Measurements from ENCODE around the gene C3.

Gene C3

DNA sequence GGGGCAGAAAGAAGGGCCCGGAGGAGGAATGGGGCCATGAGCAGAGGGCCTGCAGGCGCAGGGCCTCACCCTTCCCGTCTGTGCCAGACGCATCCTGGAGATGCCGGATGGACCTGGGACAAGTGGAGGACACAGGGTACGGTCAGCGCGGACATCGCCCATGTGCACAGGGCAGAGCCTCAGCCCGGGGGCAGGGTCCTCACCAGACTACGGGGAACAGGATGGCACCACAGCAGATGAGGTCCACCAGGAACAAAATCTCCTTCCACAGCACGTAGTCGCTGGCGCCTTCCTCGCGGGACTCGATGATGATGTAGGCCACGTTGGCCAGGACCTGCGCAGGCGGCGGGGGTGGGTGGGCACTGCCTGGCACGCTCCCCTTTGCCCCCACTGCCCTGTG is 11.4 kb upstream of the C3 start:
- Histone ChIP-seq H3K9me3 (ENCODE audit: low read length) (no peaks in the 10 kb centered on the region), H3K4me1 (ENCODE audit: insufficient read depth, low read length) (peaks cover 5% of the 10 kb centered on the region), H3K36me3 (ENCODE audit: insufficient read depth, low read length) (no peaks in the 10 kb centered on the region), H3K4me3 (ENCODE audit: low read length) (no peak overlapping the region), H3K27me3 (ENCODE audit: insufficient read depth, low read length) (no peaks in the 10 kb centered on the region), H2AFZ (ENCODE audit: low read depth, low read length) (no peak overlapping the region)

DNA sequence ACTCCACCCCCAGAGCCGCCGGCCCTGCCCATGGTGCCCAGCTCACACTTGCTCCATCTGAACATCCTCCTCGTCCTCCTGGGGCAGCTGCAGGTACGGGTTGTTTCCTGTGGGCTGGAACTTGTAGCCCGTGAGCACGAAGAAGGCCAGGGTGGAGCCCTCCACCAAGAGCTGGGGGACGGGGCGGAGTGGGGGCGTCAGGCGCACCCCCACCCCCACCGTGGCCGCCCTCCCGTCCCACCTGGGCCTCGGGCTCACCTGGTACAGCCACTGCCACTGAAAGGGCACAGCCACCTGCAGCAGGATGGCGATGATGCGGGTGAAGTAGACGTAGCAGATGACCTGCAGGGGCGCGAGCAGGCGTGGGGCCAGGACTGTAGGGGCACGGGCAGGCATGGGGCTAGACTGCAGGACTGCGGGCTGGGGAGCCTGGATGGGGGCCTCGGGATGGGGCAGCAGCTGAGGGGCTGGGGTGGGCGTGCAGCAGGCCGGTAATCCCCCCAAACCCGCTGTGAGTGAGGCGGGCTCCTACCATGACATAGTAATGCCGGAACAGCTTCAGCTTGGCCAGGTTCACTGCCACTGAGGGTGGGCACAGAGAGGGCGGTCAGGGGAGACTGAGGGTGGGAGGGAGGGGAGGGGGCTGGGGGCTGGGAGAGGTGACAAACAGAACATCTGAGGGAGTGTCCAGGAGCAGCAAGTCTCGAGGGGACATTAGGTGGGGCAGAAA is 10.7 kb upstream of the C3 start:
- Histone ChIP-seq H3K4me1 (ENCODE audit: insufficient read depth, low read length) (peaks cover 5% of the 10 kb centered on the region), H2AFZ (ENCODE audit: low read depth, low read length) (no peak overlapping the region), H3K4me3 (ENCODE audit: low read length) (no peak overlapping the region), H3K27me3 (ENCODE audit: insufficient read depth, low read length) (no peaks in the 10 kb centered on the region), H3K9me3 (ENCODE audit: low read length) (no peaks in the 10 kb centered on the region), H3K36me3 (ENCODE audit: insufficient read depth, low read length) (no peaks in the 10 kb centered on the region)

DNA sequence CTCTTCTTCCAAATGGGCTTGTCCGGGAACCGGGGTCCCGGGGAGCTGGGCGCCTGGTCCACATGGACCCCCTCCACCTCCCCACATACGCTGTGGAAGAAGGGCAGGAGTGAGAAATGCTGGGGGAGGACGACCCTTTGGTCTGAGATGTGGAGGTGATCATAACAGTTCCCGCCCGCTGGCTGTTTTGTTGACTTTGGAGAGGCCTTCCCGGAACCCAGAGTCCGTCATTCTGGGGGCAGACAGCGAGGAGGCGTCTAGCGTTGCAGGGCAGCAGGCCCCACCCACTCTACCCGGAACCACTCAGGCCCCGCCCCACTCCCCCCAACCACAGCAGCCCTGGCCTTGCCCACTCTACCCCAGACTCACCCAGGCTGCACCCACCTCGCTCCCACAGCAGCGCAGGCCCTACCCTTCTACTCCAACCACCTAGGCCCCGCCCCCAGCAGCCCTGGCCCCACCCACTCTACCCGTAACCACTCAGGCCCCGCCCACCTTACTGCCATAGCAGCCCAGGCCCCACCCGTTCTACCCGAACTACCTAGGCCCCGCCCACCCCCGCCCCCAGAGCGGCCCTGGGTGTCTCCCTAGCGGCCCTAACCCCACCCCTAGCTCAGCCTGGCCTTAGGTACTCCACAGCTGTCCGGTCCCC is 9.8 kb upstream of the C3 start:
- Histone ChIP-seq H3K4me3 (ENCODE audit: low read length) (no peak overlapping the region), H3K27me3 (ENCODE audit: insufficient read depth, low read length) (no peaks in the 10 kb centered on the region), H3K9me3 (ENCODE audit: low read length) (no peaks in the 10 kb centered on the region), H3K4me1 (ENCODE audit: insufficient read depth, low read length) (no peaks in the 10 kb centered on the region), H3K36me3 (ENCODE audit: insufficient read depth, low read length) (no peaks in the 10 kb centered on the region), H2AFZ (ENCODE audit: low read depth, low read length) (no peak overlapping the region)

DNA sequence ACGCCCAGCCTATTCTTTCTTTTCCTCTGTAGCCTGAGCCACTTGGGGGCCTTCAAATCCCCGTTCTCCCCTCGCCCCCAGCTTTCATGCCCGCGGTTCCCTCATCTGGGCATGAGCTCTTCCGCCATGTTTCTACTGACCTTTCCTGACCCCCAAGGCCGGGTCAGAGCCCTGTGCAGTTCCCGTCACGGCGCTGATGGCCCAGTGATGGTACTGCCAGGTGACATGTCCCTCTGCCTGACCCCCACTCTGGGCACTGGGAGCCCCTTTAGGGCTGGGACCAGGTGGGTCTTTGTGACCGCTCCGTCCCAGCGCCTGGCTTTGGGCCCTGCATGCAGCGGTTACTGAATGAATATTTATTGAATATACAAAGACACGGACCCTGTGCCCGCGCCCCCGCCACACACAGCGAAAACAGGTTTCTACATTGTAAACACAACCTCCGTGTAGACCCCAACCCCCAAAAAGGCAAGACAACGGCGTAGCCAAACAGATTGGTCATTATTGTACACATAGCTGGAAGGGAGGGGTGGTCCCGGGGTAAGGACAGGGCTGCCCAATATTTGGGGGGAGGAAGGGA is 9.2 kb upstream of the C3 start:
- Histone ChIP-seq H3K9me3 (ENCODE audit: low read length) (no peaks in the 10 kb centered on the region), H3K4me1 (ENCODE audit: insufficient read depth, low read length) (no peaks in the 10 kb centered on the region), H3K36me3 (ENCODE audit: insufficient read depth, low read length) (no peaks in the 10 kb centered on the region), H3K4me3 (ENCODE audit: low read length) (no peak overlapping the region), H3K27me3 (ENCODE audit: insufficient read depth, low read length) (no peaks in the 10 kb centered on the region), H2AFZ (ENCODE audit: low read depth, low read length) (no peak overlapping the region)

DNA sequence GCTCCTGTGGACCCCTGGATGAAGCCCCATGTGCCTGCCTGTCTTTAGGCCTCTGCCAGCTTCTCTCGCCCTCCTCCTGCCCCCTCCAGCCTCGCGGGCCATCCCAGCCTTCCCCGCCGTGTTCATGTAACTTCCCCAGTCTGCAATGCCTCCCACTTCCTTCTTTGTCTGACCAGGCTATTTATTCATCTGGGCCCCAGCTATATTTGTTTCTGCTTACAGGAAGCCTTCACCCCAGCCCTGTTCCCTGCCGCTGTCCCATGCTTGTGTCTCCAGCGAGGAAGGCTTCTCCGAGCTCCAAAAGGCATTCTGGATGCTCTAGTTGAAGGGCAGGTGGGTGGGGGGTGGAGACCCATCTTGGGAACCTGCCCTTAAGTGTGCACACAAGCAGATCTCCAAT is 7.9 kb upstream of the C3 start:
- H3K36me3 ChIP-seq (ENCODE audit: insufficient read depth, low read length): no peaks in the 10 kb centered on the region
- no peak overlapping the region for H2AFZ ChIP-seq (ENCODE audit: low read depth, low read length)
- no peaks in the 10 kb centered on the region for H3K27me3 ChIP-seq (ENCODE audit: insufficient read depth, low read length)
- no peaks in the 10 kb centered on the region for H3K9me3 ChIP-seq (ENCODE audit: low read length)
- H3K4me1 ChIP-seq (ENCODE audit: insufficient read depth, low read length): no peaks in the 10 kb centered on the region
- no peak overlapping the region for H3K4me3 ChIP-seq (ENCODE audit: low read length)

DNA sequence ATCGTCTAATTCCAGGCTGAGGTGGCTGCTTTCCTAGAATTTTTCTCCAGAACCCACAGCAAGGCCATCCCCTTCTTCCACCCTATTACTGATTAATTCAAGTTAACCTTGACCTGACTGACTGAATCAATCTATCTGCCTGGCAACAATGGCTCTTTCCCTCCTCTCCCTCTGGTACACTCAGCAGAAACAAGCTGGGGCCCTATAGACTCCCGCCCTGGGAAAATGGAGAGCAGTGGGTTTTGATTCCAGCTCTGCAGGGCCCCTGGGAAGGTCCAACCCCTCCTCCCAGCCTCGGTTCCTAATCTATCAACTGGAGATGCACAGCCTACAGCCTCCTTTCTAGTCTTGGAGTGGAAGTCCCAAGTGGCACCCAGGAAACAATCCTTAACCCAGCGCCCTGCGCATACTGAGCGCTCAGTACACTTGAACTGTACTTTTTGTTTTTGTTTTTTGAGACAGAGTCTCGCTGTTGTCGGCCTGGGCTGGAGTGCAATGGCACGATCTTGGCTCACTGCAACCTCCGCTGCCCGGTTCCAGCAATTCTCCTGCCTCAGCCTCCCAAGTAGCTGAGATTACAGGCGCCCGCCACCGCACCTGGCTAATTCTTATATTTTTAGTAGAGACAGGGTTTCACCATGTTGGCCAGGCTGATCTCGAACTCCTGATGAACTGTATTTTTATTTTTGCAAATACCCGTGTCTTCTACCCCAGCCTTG is 5.2 kb upstream of the C3 start:
- H3K4me3 ChIP-seq (ENCODE audit: low read length): no peak overlapping the region
- H3K4me1 ChIP-seq (ENCODE audit: insufficient read depth, low read length): no peaks in the 10 kb centered on the region
- H3K9me3 ChIP-seq (ENCODE audit: low read length): no peaks in the 10 kb centered on the region
- no peak overlapping the region for H2AFZ ChIP-seq (ENCODE audit: low read depth, low read length)
- no peaks in the 10 kb centered on the region for H3K36me3 ChIP-seq (ENCODE audit: insufficient read depth, low read length)
- no peaks in the 10 kb centered on the region for H3K27me3 ChIP-seq (ENCODE audit: insufficient read depth, low read length)

DNA sequence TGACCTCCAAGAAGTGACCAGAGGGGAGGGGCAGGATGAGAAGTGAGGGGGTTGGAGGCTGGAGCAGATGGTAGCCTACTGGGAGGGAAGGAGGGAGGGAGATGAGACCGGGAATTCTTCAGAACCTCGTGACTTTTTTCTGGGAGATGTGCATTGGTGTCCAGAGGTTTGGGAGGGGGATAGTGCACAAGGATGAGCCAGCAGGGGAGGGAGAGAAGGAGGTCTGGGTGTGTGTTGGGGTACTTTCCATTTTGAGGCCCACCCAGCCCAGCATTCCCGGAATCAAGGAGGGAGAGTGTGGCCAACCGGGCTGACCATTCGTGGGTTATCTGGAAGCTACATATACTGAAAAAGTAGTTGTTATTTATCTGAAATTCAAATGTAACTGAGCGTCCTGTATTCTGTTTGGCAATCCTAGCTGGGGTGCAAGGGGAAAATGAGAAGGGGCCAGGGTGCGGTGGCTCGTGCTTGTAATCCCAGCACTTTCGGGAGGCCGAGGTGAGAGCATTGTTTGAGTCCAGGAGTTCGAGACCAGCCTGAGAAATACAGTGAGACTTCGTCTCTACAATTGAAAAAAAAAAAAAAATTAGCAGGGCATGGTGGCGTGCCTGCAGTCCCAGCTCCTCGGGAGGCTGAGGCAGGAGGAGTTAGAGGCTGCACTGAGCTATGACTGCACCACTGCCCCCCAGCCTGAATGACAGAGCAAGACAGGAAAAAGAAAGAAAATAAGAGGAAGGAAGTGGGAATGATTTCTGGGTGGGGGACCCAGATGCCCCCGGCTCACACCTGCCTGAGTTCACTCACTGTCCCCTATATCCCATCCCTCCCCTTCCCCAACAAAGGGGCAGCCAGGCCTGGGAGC is 4.4 kb upstream of the C3 start:
- H3K36me3 ChIP-seq (ENCODE audit: insufficient read depth, low read length): no peaks in the 10 kb centered on the region
- no peaks in the 10 kb centered on the region for H3K27me3 ChIP-seq (ENCODE audit: insufficient read depth, low read length)
- H3K9me3 ChIP-seq (ENCODE audit: low read length): no peaks in the 10 kb centered on the region
- no peaks in the 10 kb centered on the region for H3K4me1 ChIP-seq (ENCODE audit: insufficient read depth, low read length)
- H3K4me3 ChIP-seq (ENCODE audit: low read length): no peak overlapping the region
- H2AFZ ChIP-seq (ENCODE audit: low read depth, low read length): no peak overlapping the region

DNA sequence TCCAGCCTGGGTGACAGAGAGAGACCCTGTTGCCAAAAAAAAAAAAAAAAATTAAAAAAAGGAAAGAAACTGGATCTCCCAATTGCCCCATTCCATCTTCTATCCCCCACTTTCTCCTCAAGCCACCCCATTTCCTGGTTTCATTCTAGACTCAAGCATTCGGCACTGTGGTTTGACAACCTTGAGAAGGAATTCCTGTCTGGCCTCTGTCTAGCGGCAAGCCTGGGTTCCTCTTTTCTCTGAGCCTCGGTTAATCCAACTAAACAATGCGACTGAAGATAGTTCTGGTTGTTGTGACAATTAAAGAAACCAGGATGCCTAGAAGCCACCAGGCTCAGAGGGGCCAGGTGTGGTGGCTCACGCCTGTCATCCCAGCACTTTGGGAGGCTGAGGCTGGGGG is 3.3 kb upstream of the C3 start:
- Histone ChIP-seq H3K4me3 (ENCODE audit: low read length) (no peak overlapping the region), H3K4me1 (ENCODE audit: insufficient read depth, low read length) (no peaks in the 10 kb centered on the region), H2AFZ (ENCODE audit: low read depth, low read length) (no peak overlapping the region), H3K36me3 (ENCODE audit: insufficient read depth, low read length) (no peaks in the 10 kb centered on the region), H3K9me3 (ENCODE audit: low read length) (no peaks in the 10 kb centered on the region), H3K27me3 (ENCODE audit: insufficient read depth, low read length) (no peaks in the 10 kb centered on the region)

DNA sequence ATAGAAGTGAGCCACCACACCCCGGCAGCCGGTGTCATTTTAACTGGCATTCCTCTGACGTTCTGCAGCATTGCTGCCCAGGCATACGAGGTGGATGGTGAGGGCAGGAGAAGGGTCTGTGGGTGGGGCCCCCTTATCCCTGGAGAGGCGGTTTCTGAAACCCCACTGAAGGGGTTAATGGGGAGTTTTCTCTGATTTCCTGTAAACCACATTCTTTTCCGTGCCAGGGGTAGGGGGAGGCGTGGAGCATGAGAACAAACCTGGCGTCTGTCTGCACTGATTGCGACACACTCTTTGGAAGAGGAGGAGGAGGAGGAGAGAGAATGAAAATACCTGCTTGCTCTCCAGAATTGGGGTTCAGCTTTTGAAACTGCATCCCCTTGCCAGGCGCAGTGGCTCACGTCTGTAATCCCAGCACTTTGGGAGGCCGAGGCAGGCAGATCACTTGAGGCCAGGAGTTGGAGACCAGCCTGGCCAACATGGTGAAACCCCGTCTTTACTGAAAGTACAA is 2.7 kb upstream of the C3 start:
- Histone ChIP-seq H3K9me3 (ENCODE audit: low read length) (no peaks in the 10 kb centered on the region), H3K4me3 (ENCODE audit: low read length) (no peak overlapping the region), H2AFZ (ENCODE audit: low read depth, low read length) (no peak overlapping the region), H3K27me3 (ENCODE audit: insufficient read depth, low read length) (no peaks in the 10 kb centered on the region), H3K36me3 (ENCODE audit: insufficient read depth, low read length) (no peaks in the 10 kb centered on the region), H3K4me1 (ENCODE audit: insufficient read depth, low read length) (no peaks in the 10 kb centered on the region)

DNA sequence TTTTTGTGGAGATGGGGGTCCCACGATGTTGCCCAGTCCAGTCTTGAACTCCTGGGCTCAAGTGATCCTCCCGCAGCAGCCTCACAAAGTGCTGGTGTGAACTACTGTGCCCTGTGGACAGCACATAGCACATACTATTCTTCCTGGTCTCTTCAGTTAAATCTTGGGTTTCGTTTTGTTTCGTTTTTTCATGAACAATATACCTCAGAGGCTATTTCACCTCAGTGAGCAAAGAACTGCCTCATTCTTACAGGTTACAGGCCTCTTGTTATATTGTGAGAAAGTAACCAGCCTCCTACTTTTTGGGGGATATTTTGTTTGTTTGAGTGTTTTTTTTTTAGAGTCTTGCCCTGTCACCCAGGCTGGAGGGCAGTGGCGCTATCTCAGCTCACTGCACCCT is 1.3 kb upstream of the C3 start:
- Histone ChIP-seq H3K9me3 (ENCODE audit: low read length) (no peaks in the 10 kb centered on the region), H3K4me1 (ENCODE audit: insufficient read depth, low read length) (no peaks in the 10 kb centered on the region), H3K4me3 (ENCODE audit: low read length) (no peak overlapping the region), H3K27me3 (ENCODE audit: insufficient read depth, low read length) (no peaks in the 10 kb centered on the region), H3K36me3 (ENCODE audit: insufficient read depth, low read length) (no peaks in the 10 kb centered on the region), H2AFZ (ENCODE audit: low read depth, low read length) (no peak overlapping the region)

DNA sequence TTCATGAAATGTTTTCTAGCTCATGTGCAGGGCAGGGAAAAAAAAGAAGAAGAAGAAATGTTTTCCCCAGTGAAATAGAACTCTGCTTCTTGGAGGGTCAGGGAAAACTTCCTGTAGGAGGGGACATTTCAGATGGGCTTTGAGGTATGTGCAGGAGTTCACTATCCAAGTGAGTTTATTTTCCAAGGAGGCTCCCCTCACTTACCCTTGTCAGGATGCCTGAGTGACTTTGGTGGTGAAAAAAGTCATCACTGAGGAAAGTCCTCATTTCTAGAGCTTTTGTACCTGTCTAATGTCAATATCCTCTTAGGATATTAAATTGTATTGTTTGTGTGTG is 656 bp upstream of the C3 start:
- Histone ChIP-seq H3K4me3 (ENCODE audit: low read length) (no peak overlapping the region), H2AFZ (ENCODE audit: low read depth, low read length) (no peak overlapping the region), H3K4me1 (ENCODE audit: insufficient read depth, low read length) (no peaks in the 10 kb centered on the region), H3K9me3 (ENCODE audit: low read length) (no peaks in the 10 kb centered on the region), H3K36me3 (ENCODE audit: insufficient read depth, low read length) (no peaks in the 10 kb centered on the region), H3K27me3 (ENCODE audit: insufficient read depth, low read length) (no peaks in the 10 kb centered on the region)

DNA sequence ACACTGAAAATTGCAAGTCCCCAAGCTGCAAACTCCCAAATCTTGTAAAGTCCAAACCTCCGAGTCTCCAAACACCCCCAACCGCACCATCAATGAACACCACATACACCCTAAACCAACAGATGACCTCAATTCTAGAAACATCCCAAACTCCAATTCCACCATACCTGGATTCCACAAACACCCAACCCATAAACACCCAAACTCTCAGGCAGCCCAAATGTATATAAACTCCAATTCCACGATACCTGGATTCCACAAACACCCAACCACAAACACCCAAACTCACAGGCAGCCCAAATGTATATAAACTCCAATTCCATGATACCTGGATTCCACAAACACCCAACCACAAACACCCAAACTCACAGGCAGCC is 470 bp downstream of the C3 start:
- H3K4me1 ChIP-seq (ENCODE audit: insufficient read depth, low read length): no peaks in the 10 kb centered on the region
- no peak overlapping the region for H3K4me3 ChIP-seq (ENCODE audit: low read length)
- H3K36me3 ChIP-seq (ENCODE audit: insufficient read depth, low read length): no peaks in the 10 kb centered on the region
- no peaks in the 10 kb centered on the region for H3K27me3 ChIP-seq (ENCODE audit: insufficient read depth, low read length)
- no peaks in the 10 kb centered on the region for H3K9me3 ChIP-seq (ENCODE audit: low read length)
- no peak overlapping the region for H2AFZ ChIP-seq (ENCODE audit: low read depth, low read length)

DNA sequence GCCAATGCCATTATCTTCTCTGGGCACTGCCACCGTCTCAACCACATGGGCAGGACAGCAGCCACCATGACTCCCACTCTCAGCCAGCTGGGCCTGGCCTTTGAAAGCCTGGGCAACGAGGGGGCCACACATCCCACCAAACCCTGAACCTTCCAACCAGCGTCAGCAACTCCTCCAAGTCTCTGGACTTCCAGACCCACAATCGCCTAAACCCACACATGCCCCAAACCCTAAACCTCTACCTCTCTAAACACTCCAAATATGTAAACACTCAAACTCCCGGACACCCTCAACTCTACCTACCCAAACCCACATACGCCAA is 949 bp downstream of the C3 start:
- Histone ChIP-seq H3K27me3 (ENCODE audit: insufficient read depth, low read length) (no peaks in the 10 kb centered on the region), H3K9me3 (ENCODE audit: low read length) (no peaks in the 10 kb centered on the region), H2AFZ (ENCODE audit: low read depth, low read length) (no peak overlapping the region), H3K4me1 (ENCODE audit: insufficient read depth, low read length) (no peaks in the 10 kb centered on the region), H3K4me3 (ENCODE audit: low read length) (no peak overlapping the region), H3K36me3 (ENCODE audit: insufficient read depth, low read length) (no peaks in the 10 kb centered on the region)

Data from neuron (in vitro differentiated cells).